MM.1S (cell line): Measurements from ENCODE around the gene CCL27.

ENCODE experiments used
- DNase-seq: peaks from one replicate; pipeline ENCODE4 v3.0.0-alpha.2; 2015
- H2AFZ ChIP-seq: fragments of 300-600 bp; sonication (generic); 2 replicates; pipeline ENCODE4 v1.6.0; 2016; ENCODE audit warnings: antibody characterized with exemption, low read length
- H3F3A ChIP-seq: fragments of 300-600 bp; sonication (generic); 2 replicates; pipeline ENCODE4 v1.6.1; 2016; ENCODE audit warnings: mild to moderate bottlenecking, antibody characterized with exemption, low read length, moderate library complexity, mixed read lengths; ENCODE audit not compliant: insufficient read depth
- H3K27ac ChIP-seq: fragments of 300-600 bp; sonication (generic); 2 replicates; pipeline ENCODE4 v1.5.1; 2016; ENCODE audit warnings: mild to moderate bottlenecking, low read length
- H3K27me3 ChIP-seq: fragments of 300-600 bp; sonication (generic); replicated peaks from 2 replicates; pipeline ENCODE4 v1.6.0; 2016; ENCODE audit warnings: low read length; ENCODE audit not compliant: insufficient read depth
- H3K36me3 ChIP-seq: fragments of 300-600 bp; sonication (generic); replicated peaks from 2 replicates; pipeline ENCODE4 v1.6.1; 2016; ENCODE audit warnings: mild to moderate bottlenecking, low read length, mixed read lengths; ENCODE audit not compliant: insufficient read depth
- H3K4me1 ChIP-seq: fragments of 300-600 bp; sonication (generic); 2 replicates; pipeline ENCODE4 v1.6.1; 2016; ENCODE audit warnings: low read length, mixed read lengths
- H3K4me2 ChIP-seq: fragments of 300-600 bp; sonication (generic); 2 replicates; pipeline ENCODE4 v1.6.0; 2016; ENCODE audit warnings: low read depth, low read length
- H3K4me3 ChIP-seq: fragments of 300-600 bp; sonication (generic); 2 replicates; pipeline ENCODE4 v1.5.1; 2016; ENCODE audit warnings: low read length, mixed read lengths
- H3K79me2 ChIP-seq: fragments of 300-600 bp; sonication (generic); 2 replicates; pipeline ENCODE4 v1.6.1; 2016; ENCODE audit warnings: mixed run types, low read length, mixed read lengths
- H3K9ac ChIP-seq: fragments of 300-600 bp; sonication (generic); 2 replicates; pipeline ENCODE4 v1.6.1; 2016; ENCODE audit warnings: low read length, mixed read lengths
- H3K9me2 ChIP-seq: fragments of 300-600 bp; sonication (generic); replicated peaks from 2 replicates; pipeline ENCODE4 v1.6.1; 2016; ENCODE audit warnings: mild to moderate bottlenecking, low read length, mixed read lengths; ENCODE audit not compliant: insufficient read depth
- H3K9me3 ChIP-seq: fragments of 300-600 bp; sonication (generic); replicated peaks from 2 replicates; pipeline ENCODE4 v1.6.1; 2016; ENCODE audit warnings: mild to moderate bottlenecking, low read length, mixed read lengths; ENCODE audit not compliant: insufficient read depth
- H4K20me1 ChIP-seq: fragments of 300-600 bp; sonication (generic); 2 replicates; pipeline ENCODE4 v1.6.1; 2016; ENCODE audit warnings: mild to moderate bottlenecking, low read length, moderate library complexity, mixed read lengths; ENCODE audit not compliant: insufficient read depth
- CTCF ChIP-seq: fragments of 300-600 bp; sonication (generic); IDR thresholded peaks from 2 replicates; pipeline ENCODE4 v1.5.1; 2016; ENCODE audit warnings: antibody characterized with exemption, low read length, mixed read lengths
- EZH2 ChIP-seq: fragments of 300-600 bp; sonication (generic); optimal IDR thresholded peaks from 2 replicates; pipeline ENCODE3; 2017; ENCODE audit warnings: low read depth, mild to moderate bottlenecking, antibody characterized with exemption, low read length, mixed read lengths
- EZH2phosphoT487 ChIP-seq: fragments of 300-600 bp; sonication (generic); IDR thresholded peaks from 2 replicates; pipeline ENCODE4 v1.6.1; 2018; ENCODE audit warnings: antibody characterized with exemption, low read length

The CCL27 gene

GRCh38 chr9:34654323-34655051 is 8.0 kb downstream of the CCL27 start:
- no peak overlapping the region for H2AFZ ChIP-seq

GRCh38 chr9:34653151-34654072 is 9.0 kb downstream of the CCL27 start:
- H3K9me2 ChIP-seq, result no peaks in the 10 kb centered on the region
- no peak overlapping the region for H3K9ac ChIP-seq
- no peaks in the 10 kb centered on the region for H3K9me3 ChIP-seq
- no peak overlapping the region for H2AFZ ChIP-seq
- no peaks in the 10 kb centered on the region for H3K27me3 ChIP-seq
- no peak for DNase-seq
- no peak overlapping the region for H3K4me3 ChIP-seq
- H3K27ac ChIP-seq, result no peak overlapping the region
- peak overlapping the region; percentile 64; the same call in 1 of the 2 replicates for H3K4me2 ChIP-seq
- no peaks in the 10 kb centered on the region for H4K20me1 ChIP-seq
- TF ChIP-seq EZH2phosphoT487 (no peak), CTCF (no peak), EZH2 (no peak)
- no peaks in the 10 kb centered on the region for H3K4me1 ChIP-seq
- H3F3A ChIP-seq, result peaks cover 4% of the 10 kb centered on the region; the same call in 1 of the 2 replicates
- H3K79me2 ChIP-seq, result peaks cover 7% of the 10 kb centered on the region; the same call in 1 of the 2 replicates
- 0 out of 2 replicates have a peak, but pooled peaks cover 3% of the 10 kb centered on the region for H3K36me3 ChIP-seq

More at GRCh38 chr9:34654323-34655051, 8.0 kb downstream of the CCL27 start:
- TF ChIP-seq EZH2phosphoT487, result no peak
- TF ChIP-seq CTCF, result no peak
- TF ChIP-seq EZH2, result no peak
- H3K9me3 ChIP-seq, result no peaks in the 10 kb centered on the region
- H3K9ac ChIP-seq, result no peak overlapping the region
- no peaks in the 10 kb centered on the region for H3K4me1 ChIP-seq
- no peak for DNase-seq
- H3K36me3 ChIP-seq, result no peaks in the 10 kb centered on the region
- H3K27me3 ChIP-seq, result no peaks in the 10 kb centered on the region
- no peaks in the 10 kb centered on the region for H4K20me1 ChIP-seq
- no peaks in the 10 kb centered on the region for H3K9me2 ChIP-seq
- no peak overlapping the region for H3K4me2 ChIP-seq
- H3K27ac ChIP-seq, result no peak overlapping the region
- no peaks in the 10 kb centered on the region for H3K79me2 ChIP-seq
- peaks cover 4% of the 10 kb centered on the region; the same call in 1 of the 2 replicates for H3F3A ChIP-seq
- no peak overlapping the region for H3K4me3 ChIP-seq

- H3K27ac ChIP-seq, result no peak overlapping the region
- DNase-seq, result no peak
- no peak overlapping the region; the same call in 1 of the 2 replicates for H3K9ac ChIP-seq
- H3K4me1 ChIP-seq, result peaks cover 7% of the 10 kb centered on the region
- H2AFZ ChIP-seq, result no peak overlapping the region
- peaks cover 15% of the 10 kb centered on the region for H3K79me2 ChIP-seq
- H3K4me3 ChIP-seq, result peak overlapping the region; percentile 42
- no peak for TF ChIP-seq CTCF
- H4K20me1 ChIP-seq, result no peaks in the 10 kb centered on the region
- no peaks in the 10 kb centered on the region for H3K9me3 ChIP-seq
- peak overlapping the region; percentile 64 for H3K4me2 ChIP-seq
- no peaks in the 10 kb centered on the region for H3K27me3 ChIP-seq
- H3F3A ChIP-seq, result peaks cover 4% of the 10 kb centered on the region; the same call in 1 of the 2 replicates
- no peaks in the 10 kb centered on the region for H3K9me2 ChIP-seq
- 0 out of 2 replicates have a peak, but pooled peaks cover 3% of the 10 kb centered on the region for H3K36me3 ChIP-seq
Measured at GRCh38 chr9:34652602-34653000, 9.9 kb downstream of the CCL27 start.
